ENCODE results near the gene TARBP2.

Gene TARBP2

DNA sequence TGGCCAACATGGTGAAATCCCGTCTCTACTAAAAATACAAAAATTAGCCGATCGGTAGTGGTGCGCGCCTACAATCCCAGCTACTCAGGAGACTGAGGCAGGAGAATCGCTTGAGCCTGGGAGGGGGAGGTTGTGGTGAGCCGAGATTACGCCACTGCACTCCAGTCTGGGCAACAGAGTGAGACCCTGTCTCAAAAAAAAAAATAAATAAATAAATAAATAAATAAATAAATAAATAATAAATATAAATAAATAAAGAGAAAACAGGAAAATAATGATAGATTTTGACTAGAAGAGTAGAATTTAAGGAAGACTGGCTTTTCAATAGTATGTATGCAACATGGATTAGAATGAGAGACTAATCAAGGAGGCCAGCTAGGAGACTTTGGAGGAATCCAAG, 49.0 kb downstream of the TARBP2 start (continued):
- TF ChIP-seq ZNF341 (tag by site-specific recombination; IDR thresholded peaks at IDR 0.05; ENCODE audit: low read depth) (0 out of 2 replicates have a peak, but pooled peaks have one; percentile 17), ZNF501 (tag by site-specific recombination; IDR thresholded peaks at IDR 0.05) (peak; percentile 65; the same call in 1 of the 2 replicates), ZNF654 (tag by site-specific recombination; IDR thresholded peaks at IDR 0.05; ENCODE audit: low read depth) (peak; percentile 60), ZNF121 (tag by site-specific recombination; IDR thresholded peaks at IDR 0.05) (peak; percentile 37; the same call in 1 of the 2 replicates), ZXDB (tag by site-specific recombination; IDR thresholded peaks at IDR 0.05) (peak; percentile 89), ZNF404 (tag by site-specific recombination; IDR thresholded peaks at IDR 0.05) (0 out of 2 replicates have a peak, but pooled peaks have one; percentile 20), ZNF140 (tag by site-specific recombination; IDR thresholded peaks at IDR 0.05) (peak; percentile 91), ZNF202 (tag by site-specific recombination; IDR thresholded peaks at IDR 0.05; ENCODE audit: borderline replicate concordance) (peak; percentile 64; the same call in 1 of the 2 replicates), ZNF394 (tag by site-specific recombination; IDR thresholded peaks at IDR 0.05; ENCODE audit: borderline replicate concordance) (peak; percentile 99), ZNF558 (tag by site-specific recombination; IDR thresholded peaks at IDR 0.05) (peak; percentile 87), ZNF664 (tag by site-specific recombination; IDR thresholded peaks at IDR 0.05) (peak; percentile 87), ZNF138 (tag by site-specific recombination; IDR thresholded peaks at IDR 0.05; ENCODE audit: borderline replicate concordance) (0 out of 2 replicates have a peak, but pooled peaks have one; percentile 68), ZNF433 (tag by site-specific recombination; IDR thresholded peaks at IDR 0.05; ENCODE audit: low read depth) (peak; percentile 88), ZNF19 (tag by site-specific recombination; IDR thresholded peaks at IDR 0.05; ENCODE audit: low read depth) (peak; percentile 62; the same call in 1 of the 2 replicates)
- TF ChIP-seq, protein P1, sequence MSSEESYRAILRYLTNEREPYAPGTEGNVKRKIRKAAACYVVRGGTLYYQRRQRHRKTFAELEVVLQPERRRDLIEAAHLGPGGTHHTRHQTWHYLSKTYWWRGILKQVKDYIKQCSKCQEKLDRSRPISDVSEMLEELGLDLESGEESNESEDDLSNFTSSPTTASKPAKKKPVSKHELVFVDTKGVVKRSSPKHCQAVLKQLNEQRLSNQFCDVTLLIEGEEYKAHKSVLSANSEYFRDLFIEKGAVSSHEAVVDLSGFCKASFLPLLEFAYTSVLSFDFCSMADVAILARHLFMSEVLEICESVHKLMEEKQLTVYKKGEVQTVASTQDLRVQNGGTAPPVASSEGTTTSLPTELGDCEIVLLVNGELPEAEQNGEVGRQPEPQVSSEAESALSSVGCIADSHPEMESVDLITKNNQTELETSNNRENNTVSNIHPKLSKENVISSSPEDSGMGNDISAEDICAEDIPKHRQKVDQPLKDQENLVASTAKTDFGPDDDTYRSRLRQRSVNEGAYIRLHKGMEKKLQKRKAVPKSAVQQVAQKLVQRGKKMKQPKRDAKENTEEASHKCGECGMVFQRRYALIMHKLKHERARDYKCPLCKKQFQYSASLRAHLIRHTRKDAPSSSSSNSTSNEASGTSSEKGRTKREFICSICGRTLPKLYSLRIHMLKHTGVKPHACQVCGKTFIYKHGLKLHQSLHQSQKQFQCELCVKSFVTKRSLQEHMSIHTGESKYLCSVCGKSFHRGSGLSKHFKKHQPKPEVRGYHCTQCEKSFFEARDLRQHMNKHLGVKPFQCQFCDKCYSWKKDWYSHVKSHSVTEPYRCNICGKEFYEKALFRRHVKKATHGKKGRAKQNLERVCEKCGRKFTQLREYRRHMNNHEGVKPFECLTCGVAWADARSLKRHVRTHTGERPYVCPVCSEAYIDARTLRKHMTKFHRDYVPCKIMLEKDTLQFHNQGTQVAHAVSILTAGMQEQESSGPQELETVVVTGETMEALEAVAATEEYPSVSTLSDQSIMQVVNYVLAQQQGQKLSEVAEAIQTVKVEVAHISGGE (tag by site-specific recombination; conservative IDR thresholded peaks at IDR 0.05; ENCODE audit: low read depth), result peak; percentile 86

DNA sequence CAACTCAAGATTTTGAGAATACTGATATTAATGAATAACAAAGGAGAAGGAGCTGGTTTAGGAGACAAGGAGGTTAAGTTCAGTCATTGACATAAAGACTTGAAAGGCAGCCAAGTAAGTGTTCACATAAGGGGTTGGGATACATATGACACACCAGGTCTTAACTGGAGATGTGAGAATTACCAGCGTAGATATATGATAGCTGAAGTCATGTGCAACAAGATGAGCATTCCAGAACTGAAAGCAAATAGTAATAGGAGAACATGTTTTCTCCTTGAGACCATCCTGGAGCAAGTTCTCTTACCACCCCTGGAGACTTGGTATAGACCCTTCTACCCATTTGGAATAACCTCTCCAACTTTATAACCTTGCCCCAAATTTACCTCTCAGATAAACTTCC, 49.5 kb downstream of the TARBP2 start:
- Histone ChIP-seq H3K9me3 (ENCODE audit: control insufficient read depth, insufficient read depth, low read depth, low read length) (no peaks in the 10 kb centered on the region), H3K27ac (ENCODE audit: extremely low read depth, low read depth, low read length) (no peak overlapping the region), H3K4me3 (ENCODE audit: low read depth, low read length) (no peak overlapping the region), H3K4me1 (ENCODE audit: control insufficient read depth, insufficient read depth, low read length) (peaks cover 9% of the 10 kb centered on the region), H3K36me3 (ENCODE audit: control insufficient read depth in 2 of 2, insufficient read depth in 1 of 2, low read length in 2 of 2) (peaks cover 9 to 16% of the 10 kb centered on the region in 2 experiments; a peak in 2 of 3 replicates)
- POLR2A ChIA-PET, result interaction anchor here (0.5 kb wide), 1 partner anchor 423 kb away, joined by 3 read pairs; no protein-coding TSS in a partner anchor
- CTCF ChIA-PET, result interaction anchor here (0.6 to 2.1 kb wide), 3 partner anchors 51 to 196 kb away, joined by 3 to 6 read pairs (median 5); partner anchors contain the start of gene ATP5MC2
- no peak for TF ChIP-seq ZNF2 (tag by site-specific recombination; IDR thresholded peaks at IDR 0.05)
- no peak for TF ChIP-seq ZNF10 (tag by site-specific recombination; IDR thresholded peaks at IDR 0.05)
- TF ChIP-seq ZNF830 (tag by site-specific recombination; IDR thresholded peaks at IDR 0.05; ENCODE audit: low read depth), result no peak
- no peak for TF ChIP-seq ZNF169 (tag by site-specific recombination; IDR thresholded peaks at IDR 0.05)
- peak; percentile 75 for TF ChIP-seq FEZF1 (tag by site-specific recombination; IDR thresholded peaks at IDR 0.05)
- 0 out of 2 replicates have a peak, but pooled peaks have one; percentile 16 for TF ChIP-seq ZNF366 (tag by site-specific recombination; conservative IDR thresholded peaks at IDR 0.05)
- TF ChIP-seq GLI2 (tag by site-specific recombination; IDR thresholded peaks at IDR 0.05; ENCODE audit: borderline replicate concordance, low read depth), result no peak
- TF ChIP-seq, protein P2, sequence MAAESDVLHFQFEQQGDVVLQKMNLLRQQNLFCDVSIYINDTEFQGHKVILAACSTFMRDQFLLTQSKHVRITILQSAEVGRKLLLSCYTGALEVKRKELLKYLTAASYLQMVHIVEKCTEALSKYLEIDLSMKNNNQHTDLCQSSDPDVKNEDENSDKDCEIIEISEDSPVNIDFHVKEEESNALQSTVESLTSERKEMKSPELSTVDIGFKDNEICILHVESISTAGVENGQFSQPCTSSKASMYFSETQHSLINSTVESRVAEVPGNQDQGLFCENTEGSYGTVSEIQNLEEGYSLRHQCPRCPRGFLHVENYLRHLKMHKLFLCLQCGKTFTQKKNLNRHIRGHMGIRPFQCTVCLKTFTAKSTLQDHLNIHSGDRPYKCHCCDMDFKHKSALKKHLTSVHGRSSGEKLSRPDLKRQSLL (tag by site-specific recombination; IDR thresholded peaks at IDR 0.05), result 0 out of 2 replicates have a peak, but pooled peaks have one; percentile 56
- TF ChIP-seq, protein P3, sequence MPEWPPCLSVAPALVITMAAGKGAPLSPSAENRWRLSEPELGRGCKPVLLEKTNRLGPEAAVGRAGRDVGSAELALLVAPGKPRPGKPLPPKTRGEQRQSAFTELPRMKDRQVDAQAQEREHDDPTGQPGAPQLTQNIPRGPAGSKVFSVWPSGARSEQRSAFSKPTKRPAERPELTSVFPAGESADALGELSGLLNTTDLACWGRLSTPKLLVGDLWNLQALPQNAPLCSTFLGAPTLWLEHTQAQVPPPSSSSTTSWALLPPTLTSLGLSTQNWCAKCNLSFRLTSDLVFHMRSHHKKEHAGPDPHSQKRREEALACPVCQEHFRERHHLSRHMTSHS (tag by site-specific recombination; IDR thresholded peaks at IDR 0.05), result no peak
- TF ChIP-seq ZBTB17 (tag by site-specific recombination; IDR thresholded peaks at IDR 0.05), result no peak
- no peak for TF ChIP-seq ZNF248 (tag by site-specific recombination; IDR thresholded peaks at IDR 0.05)
- no peak for TF ChIP-seq ZNF473 (tag by site-specific recombination; IDR thresholded peaks at IDR 0.05)
- TF ChIP-seq YY2 (tag by site-specific recombination; IDR thresholded peaks at IDR 0.05), result no peak
- no peak for TF ChIP-seq ZIC2 (tag by site-specific recombination; IDR thresholded peaks at IDR 0.05)
- no peak for TF ChIP-seq ZNF426 (tag by site-specific recombination; IDR thresholded peaks at IDR 0.05)
- no peak for TF ChIP-seq ZFP41 (tag by site-specific recombination; IDR thresholded peaks at IDR 0.05; ENCODE audit: borderline replicate concordance)
- TF ChIP-seq GLI4 (tag by site-specific recombination; IDR thresholded peaks at IDR 0.05), result no peak
- no peak for TF ChIP-seq SALL2 (tag by site-specific recombination; IDR thresholded peaks at IDR 0.05; ENCODE audit: borderline replicate concordance)
- no peak for TF ChIP-seq ZNF555 (tag by site-specific recombination; conservative IDR thresholded peaks at IDR 0.05)
- TF ChIP-seq ZNF433 (tag by site-specific recombination; IDR thresholded peaks at IDR 0.05; ENCODE audit: low read depth), result no peak

All from HEK293 (cell line).